H9 (cell line): ENCODE measurements around the gene PNMA6E. TPM values are rescaled to one million over a fixed set of nuclear protein-coding genes. Genes with fewer than 3 reads are reported as not detected.

Experiments used
- DNase-seq: peaks from one replicate; pipeline ENCODE4 v3.0.0-alpha.2; 2017
- H2AFZ ChIP-seq: one replicate; pipeline ENCODE4 v1.6.1; 2013; ENCODE audit warnings: mild to moderate bottlenecking, low read length, control low read depth, moderate library complexity
- H2AK5ac ChIP-seq: 2 replicates; pipeline ENCODE4 v1.6.1; 2013; ENCODE audit warnings: low read length, control low read depth, mixed read lengths; ENCODE audit not compliant: insufficient read length
- H2BK120ac ChIP-seq: one replicate; pipeline ENCODE4 v1.6.1; 2013; ENCODE audit warnings: low read depth, mild to moderate bottlenecking, low read length, control low read depth, inconsistent platforms; ENCODE audit not compliant: poor library complexity, severe bottlenecking
- H2BK12ac ChIP-seq: 2 replicates; pipeline ENCODE4 v1.6.1; 2013; ENCODE audit warnings: low read length, control low read depth, mixed read lengths, low read depth; ENCODE audit not compliant: insufficient read length
- H2BK15ac ChIP-seq: 2 replicates; pipeline ENCODE4 v1.6.1; 2013; ENCODE audit warnings: low read depth, low read length, control low read depth
- H2BK20ac ChIP-seq: one replicate; pipeline ENCODE4 v1.6.1; 2013; ENCODE audit warnings: low read depth, mild to moderate bottlenecking, low read length, control low read depth, inconsistent platforms; ENCODE audit not compliant: poor library complexity, severe bottlenecking
- H2BK5ac ChIP-seq: 2 replicates; pipeline ENCODE4 v1.6.1; 2013; ENCODE audit warnings: low read length, control low read depth, mixed read lengths; ENCODE audit not compliant: insufficient read length
- H3K14ac ChIP-seq: 2 replicates; pipeline ENCODE4 v1.6.1; 2013; ENCODE audit warnings: low read length, control low read depth; ENCODE audit not compliant: insufficient read depth
- H3K18ac ChIP-seq: 2 replicates; pipeline ENCODE4 v1.6.1; 2013; ENCODE audit warnings: low read depth, mild to moderate bottlenecking, mixed read lengths, low read length, control low read depth; ENCODE audit not compliant: insufficient read length
- H3K23ac ChIP-seq: 2 replicates; pipeline ENCODE4 v1.6.1; 2013; ENCODE audit warnings: low read length, control low read depth, mixed read lengths, low read depth; ENCODE audit not compliant: insufficient read length
- H3K23me2 ChIP-seq: 2 replicates; pipeline ENCODE4 v1.6.1; 2013; ENCODE audit warnings: low read depth, mild to moderate bottlenecking, mixed read lengths, low read length, control low read depth; ENCODE audit not compliant: insufficient read length, poor library complexity, severe bottlenecking
- H3K27ac ChIP-seq: 2 replicates; pipeline ENCODE4 v1.5.1; 2013; ENCODE audit warnings: low read length, control low read depth, mixed read lengths, low read depth; ENCODE audit not compliant: insufficient read length
- H3K27me3 ChIP-seq: 2 replicates; pipeline ENCODE4 v1.6.1; 2013; ENCODE audit warnings: low read length, control low read depth, inconsistent platforms; ENCODE audit not compliant: insufficient read depth
- H3K4ac ChIP-seq: 2 replicates; pipeline ENCODE4 v1.6.1; 2013; ENCODE audit warnings: low read depth, mild to moderate bottlenecking, control low read depth, inconsistent platforms, low read length, moderate library complexity
- H3K4me1 ChIP-seq: 2 replicates; pipeline ENCODE4 v1.6.1; 2013; ENCODE audit warnings: low read length, control low read depth, inconsistent platforms; ENCODE audit not compliant: insufficient read depth
- H3K4me2 ChIP-seq: 2 replicates; pipeline ENCODE4 v1.6.1; 2013; ENCODE audit warnings: low read length, control low read depth, mixed read lengths; ENCODE audit not compliant: insufficient read length, insufficient read depth
- H3K56ac ChIP-seq: 2 replicates; pipeline ENCODE4 v1.6.1; 2013; ENCODE audit warnings: low read depth, mild to moderate bottlenecking, mixed read lengths, low read length, control low read depth; ENCODE audit not compliant: insufficient read length
- H3K79me1 ChIP-seq: 2 replicates; pipeline ENCODE4 v1.6.1; 2013; ENCODE audit warnings: low read depth, mild to moderate bottlenecking, moderate library complexity, low read length, control low read depth, inconsistent platforms; ENCODE audit not compliant: insufficient read depth, poor library complexity, severe bottlenecking
- H3K79me2 ChIP-seq: 2 replicates; pipeline ENCODE4 v1.6.1; 2013; ENCODE audit warnings: low read length, control low read depth, inconsistent platforms; ENCODE audit not compliant: insufficient read depth
- H3K9ac ChIP-seq: 2 replicates; pipeline ENCODE4 v1.6.1; 2013; ENCODE audit warnings: low read length, control low read depth, mixed read lengths; ENCODE audit not compliant: insufficient read length; ENCODE audit errors: extremely low read depth
- H3K9me3 ChIP-seq: one replicate; pipeline ENCODE4 v1.6.1; 2013; ENCODE audit warnings: low read depth, low read length, inconsistent platforms; ENCODE audit not compliant: control insufficient read depth
- H3T11ph ChIP-seq: one replicate; pipeline ENCODE4 v1.6.1; 2013; ENCODE audit warnings: mild to moderate bottlenecking, low read length, control low read depth, inconsistent platforms
- H4K20me1 ChIP-seq: one replicate; pipeline ENCODE4 v1.6.1; 2013; ENCODE audit not compliant: control insufficient read depth, insufficient read length, insufficient read depth
- H4K5ac ChIP-seq: 2 replicates; pipeline ENCODE4 v1.6.1; 2013; ENCODE audit warnings: low read depth, mild to moderate bottlenecking, mixed read lengths, low read length, control low read depth; ENCODE audit not compliant: insufficient read length
- H4K8ac ChIP-seq: replicated peaks from 2 replicates; pipeline ENCODE4 v1.6.1; 2013; ENCODE audit warnings: low read length, control low read depth, mixed read lengths, low read depth; ENCODE audit not compliant: insufficient read length
- H4K91ac ChIP-seq: 2 replicates; pipeline ENCODE4 v1.6.1; 2013; ENCODE audit warnings: low read depth, mild to moderate bottlenecking, moderate library complexity, mixed read lengths, low read length, control low read depth; ENCODE audit not compliant: insufficient read length
- H3K27ac Mint-ChIP-seq, 3 experiments: 2 replicates in 2 of 3; 3 replicates in 1 of 3; pipeline ENCODE4 v1.8.0; 2020 to 2021; ENCODE audit warnings: mixed read lengths in 3 of 3, mild to moderate bottlenecking in 1 of 3, moderate library complexity in 1 of 3
- H3K27me3 Mint-ChIP-seq: 2 replicates; pipeline ENCODE4 v1.8.0; 2021; ENCODE audit warnings: low read depth, mild to moderate bottlenecking, moderate library complexity, mixed read lengths
- H3K36me3 Mint-ChIP-seq, 3 experiments: 2 replicates in 2 of 3; 3 replicates in 1 of 3; pipeline ENCODE4 v1.8.0; 2020 to 2021; ENCODE audit warnings: low read depth in 3 of 3, mixed read lengths in 3 of 3; ENCODE audit not compliant: insufficient read depth in 1 of 3
- H3K4me1 Mint-ChIP-seq, 2 experiments: 2 replicates each; pipeline ENCODE4 v1.8.0; 2020; ENCODE audit warnings: mixed read lengths in 2 of 2
- H3K4me3 Mint-ChIP-seq, 2 experiments: 2 replicates in 1 of 2; 3 replicates in 1 of 2; pipeline ENCODE4 v1.8.0; 2020 to 2021; ENCODE audit warnings: mild to moderate bottlenecking in 2 of 2, mixed read lengths in 2 of 2, moderate library complexity in 1 of 2
- H3K9me3 Mint-ChIP-seq, 2 experiments: 2 replicates in 1 of 2; 3 replicates in 1 of 2; pipeline ENCODE4 v1.8.0; 2020; ENCODE audit warnings: mild to moderate bottlenecking in 2 of 2, mixed read lengths in 2 of 2, moderate library complexity in 1 of 2
- WGBS: extraction: QIAGEN DNeasy Blood & Tissue Kit; methylation state at CpG from one replicate; pipeline ENCODE4 v1.1.7; 2013; ENCODE audit warnings: missing lambda C conversion rate, low lambda C conversion rate, mixed read lengths; ENCODE audit not compliant: insufficient read length; ENCODE audit errors: extremely low coverage; 5-methylcytosine and 5-hydroxymethylcytosine counted together
- total RNA-seq: library from RNA; stranded (reverse); gene quantifications from 2 replicates; pipeline ENCODE4 v1.2.1, GENCODE V29; 2021
- TF ChIP-seq, protein P1 (sequence below): fragments of 200-600 bp; sonication (generic); conservative IDR thresholded peaks from 3 replicates; pipeline ENCODE4 v1.8.0; 2021; ENCODE audit warnings: antibody characterized with exemption, mild to moderate bottlenecking

PNMA6E gene
- total RNA-seq, 1 experiment from 2014 or later: not detected

DNA sequence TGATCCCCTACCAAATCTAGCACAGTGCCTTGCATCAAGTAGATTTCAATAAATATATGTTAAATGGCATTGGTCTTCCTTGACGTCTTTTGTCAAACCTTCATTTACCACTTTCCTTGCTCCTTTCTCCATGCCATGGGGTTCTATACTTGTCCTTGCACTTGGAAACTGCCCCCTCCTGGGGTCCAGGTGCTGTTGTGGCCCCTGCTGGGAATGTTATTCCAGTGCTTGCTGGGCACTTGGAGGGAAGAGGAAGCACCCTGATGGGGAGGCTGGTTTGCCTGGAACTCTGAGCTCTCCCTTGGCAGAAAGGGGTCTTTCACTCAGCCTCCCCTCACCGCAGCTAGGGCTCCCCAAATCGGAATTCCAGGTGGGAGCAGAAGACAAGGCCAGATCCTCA, 48.3 kb downstream of the PNMA6E start:
- Histone ChIP-seq H3K9me3 (peaks cover 66% of the 10 kb centered on the region), H2AFZ (no peak overlapping the region)
- TF ChIP-seq, protein P1, sequence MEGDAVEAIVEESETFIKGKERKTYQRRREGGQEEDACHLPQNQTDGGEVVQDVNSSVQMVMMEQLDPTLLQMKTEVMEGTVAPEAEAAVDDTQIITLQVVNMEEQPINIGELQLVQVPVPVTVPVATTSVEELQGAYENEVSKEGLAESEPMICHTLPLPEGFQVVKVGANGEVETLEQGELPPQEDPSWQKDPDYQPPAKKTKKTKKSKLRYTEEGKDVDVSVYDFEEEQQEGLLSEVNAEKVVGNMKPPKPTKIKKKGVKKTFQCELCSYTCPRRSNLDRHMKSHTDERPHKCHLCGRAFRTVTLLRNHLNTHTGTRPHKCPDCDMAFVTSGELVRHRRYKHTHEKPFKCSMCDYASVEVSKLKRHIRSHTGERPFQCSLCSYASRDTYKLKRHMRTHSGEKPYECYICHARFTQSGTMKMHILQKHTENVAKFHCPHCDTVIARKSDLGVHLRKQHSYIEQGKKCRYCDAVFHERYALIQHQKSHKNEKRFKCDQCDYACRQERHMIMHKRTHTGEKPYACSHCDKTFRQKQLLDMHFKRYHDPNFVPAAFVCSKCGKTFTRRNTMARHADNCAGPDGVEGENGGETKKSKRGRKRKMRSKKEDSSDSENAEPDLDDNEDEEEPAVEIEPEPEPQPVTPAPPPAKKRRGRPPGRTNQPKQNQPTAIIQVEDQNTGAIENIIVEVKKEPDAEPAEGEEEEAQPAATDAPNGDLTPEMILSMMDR: no peak

More for the DNA sequence above, 48.3 kb downstream of the PNMA6E start:
- no peak overlapping the region for H3K4ac ChIP-seq
- Mint-ChIP-seq H3K36me3 (peaks cover 22 to 58% (median 39%) of the 10 kb centered on the region in 3 experiments), H3K27ac (no peak overlapping the region), H3K9me3 (peaks cover 79 to 90% of the 10 kb centered on the region in 2 experiments), H3K4me1 (peaks cover 6% of the 10 kb centered on the region in 2 experiments; a peak in 2 of 4 replicates), H3K4me3 (no peak overlapping the region), H3K27me3 (peaks cover 3% of the 10 kb centered on the region; the same call in 1 of the 2 replicates)
- no peak overlapping the region for H3K18ac ChIP-seq
- no peak overlapping the region for H3T11ph ChIP-seq
- H3K56ac ChIP-seq: no peak overlapping the region
- no peak overlapping the region for H2BK5ac ChIP-seq
- no peak overlapping the region for H2BK12ac ChIP-seq
- H3K23me2 ChIP-seq: no peaks in the 10 kb centered on the region
- no peak overlapping the region for H2BK15ac ChIP-seq
- DNase-seq: no peak
- no peak overlapping the region for H3K4me2 ChIP-seq
- no peak overlapping the region for H3K14ac ChIP-seq
- no peaks in the 10 kb centered on the region for H3K79me2 ChIP-seq
- no peak overlapping the region for H2AK5ac ChIP-seq
- WGBS: no CpG with 5 or more reads among the region's 3 CpGs
- H3K79me1 ChIP-seq: no peaks in the 10 kb centered on the region
- no peaks in the 10 kb centered on the region for H3K27me3 ChIP-seq
- no peak overlapping the region for H4K5ac ChIP-seq
- no peak overlapping the region for H3K9ac ChIP-seq
- no peak overlapping the region for H2BK20ac ChIP-seq
- H2BK120ac ChIP-seq: no peak overlapping the region
- H3K27ac ChIP-seq: no peak overlapping the region
- no peaks in the 10 kb centered on the region for H3K4me1 ChIP-seq
- H4K91ac ChIP-seq: no peak overlapping the region
- no peaks in the 10 kb centered on the region for H4K20me1 ChIP-seq
- no peak overlapping the region for H3K23ac ChIP-seq
- no peak overlapping the region for H4K8ac ChIP-seq
